Muscle layer of duodenum (tissue), 2 donors: ENCODE results near the gene TMEM196.

Experiments
- H3K27ac ChIP-seq: one replicate; pipeline ENCODE4 v1.7.0; 2013; ENCODE audit warnings: mild to moderate bottlenecking, low read length
- H3K27me3 ChIP-seq: one replicate; pipeline ENCODE4 v1.7.0; 2013; ENCODE audit warnings: low read depth, mild to moderate bottlenecking, control low read depth, low read length
- H3K36me3 ChIP-seq, 2 donors: one replicate each; pipeline ENCODE4 v1.7.0; 2013; ENCODE audit warnings: low read length in 2 of 2, control low read depth in 1 of 2, mild to moderate bottlenecking in 1 of 2; ENCODE audit not compliant: insufficient read depth in 2 of 2, control insufficient read depth in 1 of 2
- H3K4me1 ChIP-seq, 2 donors: one replicate each; pipeline ENCODE4 v1.7.0; 2013; ENCODE audit warnings: low read length in 2 of 2, mild to moderate bottlenecking in 2 of 2, control low read depth in 1 of 2, moderate library complexity in 1 of 2; ENCODE audit not compliant: insufficient read depth in 2 of 2, control insufficient read depth in 1 of 2
- H3K4me3 ChIP-seq, 2 donors: one replicate each; pipeline ENCODE4 v1.7.0; 2013; ENCODE audit warnings: low read length in 2 of 2, low read depth in 1 of 2, mild to moderate bottlenecking in 1 of 2
- H3K9me3 ChIP-seq, 2 donors: one replicate each; pipeline ENCODE4 v1.7.0; 2013; ENCODE audit warnings: low read length in 2 of 2, control low read depth in 1 of 2, mild to moderate bottlenecking in 1 of 2; ENCODE audit not compliant: control insufficient read depth in 1 of 2
- donor health status: healthy.

Gene TMEM196

DNA sequence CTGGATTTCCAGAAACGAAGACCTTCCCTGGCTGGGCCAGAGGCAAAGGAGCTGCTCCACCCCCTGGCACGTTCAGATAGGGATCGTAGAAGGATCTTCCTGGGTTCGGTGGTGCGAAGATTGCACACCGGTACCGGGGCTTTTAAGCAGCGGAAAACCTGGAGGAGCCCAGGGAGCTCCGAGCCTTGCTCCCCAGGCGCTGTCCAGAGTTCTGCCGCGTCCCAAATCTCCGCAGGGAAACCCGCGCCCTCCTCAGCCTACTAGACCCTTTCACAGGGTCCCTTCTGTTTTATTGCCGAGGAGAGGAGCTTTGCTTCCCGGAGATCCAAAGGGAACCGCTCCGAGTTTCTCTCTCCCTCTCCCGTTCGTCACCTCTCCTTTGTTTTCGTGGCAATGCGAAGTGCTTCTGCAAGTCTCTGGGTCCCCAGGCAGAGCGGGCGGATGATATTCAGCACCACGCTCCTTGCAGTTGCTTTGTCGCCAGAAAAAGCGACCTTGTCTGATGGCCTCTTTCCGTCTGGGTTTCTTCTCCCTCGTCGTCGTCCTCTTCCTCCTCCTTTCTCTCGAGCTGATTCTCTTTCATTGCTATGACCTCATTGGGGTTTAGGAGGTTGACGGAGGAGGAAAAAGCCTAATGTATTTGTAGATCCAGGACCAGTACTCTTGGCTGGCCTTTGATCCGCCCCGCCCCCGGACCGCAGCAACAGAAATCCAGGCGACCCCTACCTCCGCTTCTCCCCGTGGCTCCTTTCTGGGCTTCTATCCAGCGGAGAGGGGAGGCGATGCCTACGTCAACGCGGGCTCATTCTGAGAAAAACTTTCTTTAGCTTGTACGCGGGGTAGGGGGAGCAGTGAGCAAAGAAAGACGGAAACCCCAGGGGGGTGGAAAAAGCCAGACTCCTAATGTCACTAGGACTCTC lies at the start of gene TMEM196:
Gene TMEM196, minus strand, starts transcription at position 777 of the 920 bp plus-strand sequence. CDS start 921 bp downstream, outside the sequence.
- Histone ChIP-seq H3K4me1 (peaks cover 0 to 16% of the 10 kb centered on the region in 2 donors), H3K9me3 (no peaks in the 10 kb centered on the region), H3K4me3 (peak within 1 kb of the TSS; percentile 33 to 56), H3K36me3 (no peaks in the 10 kb centered on the region), H3K27me3 (peaks cover 26% of the 10 kb centered on the region), H3K27ac (no peak within 1 kb of the TSS)

DNA sequence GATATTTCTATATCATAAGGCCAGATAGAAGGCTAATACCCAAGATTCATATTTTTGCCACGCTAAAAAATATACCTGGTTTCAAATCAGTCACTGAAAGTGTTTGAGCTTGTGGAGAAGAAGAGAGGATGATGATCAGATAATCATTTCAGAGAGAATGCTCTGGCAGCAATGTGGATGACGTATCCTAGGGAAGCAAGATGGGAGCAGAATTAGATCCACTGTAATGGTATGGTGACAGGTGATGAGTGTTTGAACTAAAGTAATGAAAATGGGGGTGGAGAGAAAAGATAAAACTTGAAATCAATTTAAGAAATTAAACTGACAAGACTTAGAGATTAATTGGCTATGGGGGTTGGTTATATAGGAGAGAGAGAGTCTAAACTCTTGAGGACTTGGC lies 42.7 kb upstream of the TMEM196 start:
- no peak overlapping the region for H3K27ac ChIP-seq
- no peaks in the 10 kb centered on the region for H3K27me3 ChIP-seq
- H3K4me1 ChIP-seq: no peaks in the 10 kb centered on the region
- H3K9me3 ChIP-seq: no peaks in the 10 kb centered on the region
- H3K4me3 ChIP-seq: no peak overlapping the region
- H3K36me3 ChIP-seq: no peaks in the 10 kb centered on the region

DNA sequence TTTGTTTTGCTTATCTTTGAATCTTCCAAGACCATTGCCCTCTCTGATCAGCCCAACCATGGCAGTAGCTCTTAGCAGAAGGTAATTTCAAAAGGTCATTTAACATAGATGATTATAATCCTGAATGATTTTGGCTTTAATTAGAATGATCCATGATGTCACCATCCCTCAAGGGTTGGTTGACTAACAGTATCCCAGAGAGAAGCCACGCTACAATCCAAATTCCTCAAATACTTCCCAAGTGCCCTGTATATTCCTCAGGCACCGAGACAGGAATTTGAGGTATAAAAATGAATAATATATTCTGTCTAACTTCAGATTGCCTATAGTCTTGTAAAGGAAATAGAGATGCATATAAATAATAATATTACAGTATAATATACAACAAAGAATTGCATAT lies 42.1 kb upstream of the TMEM196 start:
- H3K9me3 ChIP-seq: no peaks in the 10 kb centered on the region
- H3K4me1 ChIP-seq: no peaks in the 10 kb centered on the region
- H3K4me3 ChIP-seq: no peak overlapping the region
- H3K27ac ChIP-seq: no peak overlapping the region
- H3K36me3 ChIP-seq: no peaks in the 10 kb centered on the region
- no peaks in the 10 kb centered on the region for H3K27me3 ChIP-seq

DNA sequence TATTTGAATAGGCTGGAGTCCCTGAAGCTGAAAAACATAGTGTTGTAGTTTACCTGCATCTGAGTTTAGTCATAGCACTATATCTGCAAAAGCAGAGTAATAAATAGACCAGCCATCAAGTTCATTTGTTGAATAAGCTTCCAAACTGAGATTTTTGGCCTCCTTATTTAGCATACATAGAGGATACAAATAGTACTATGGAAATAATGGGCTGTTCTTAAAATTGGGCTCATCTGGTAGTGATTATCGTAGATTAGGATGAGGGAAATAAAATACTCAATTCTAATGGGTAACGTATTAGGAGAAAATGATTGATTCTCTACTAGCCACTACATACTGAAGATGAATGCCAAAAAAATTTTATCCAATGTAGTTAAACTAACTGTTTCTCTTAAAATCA lies 41.4 kb upstream of the TMEM196 start:
- Histone ChIP-seq H3K4me1 (no peaks in the 10 kb centered on the region), H3K4me3 (no peak overlapping the region), H3K27me3 (no peaks in the 10 kb centered on the region), H3K36me3 (no peaks in the 10 kb centered on the region), H3K9me3 (no peaks in the 10 kb centered on the region), H3K27ac (no peak overlapping the region)

DNA sequence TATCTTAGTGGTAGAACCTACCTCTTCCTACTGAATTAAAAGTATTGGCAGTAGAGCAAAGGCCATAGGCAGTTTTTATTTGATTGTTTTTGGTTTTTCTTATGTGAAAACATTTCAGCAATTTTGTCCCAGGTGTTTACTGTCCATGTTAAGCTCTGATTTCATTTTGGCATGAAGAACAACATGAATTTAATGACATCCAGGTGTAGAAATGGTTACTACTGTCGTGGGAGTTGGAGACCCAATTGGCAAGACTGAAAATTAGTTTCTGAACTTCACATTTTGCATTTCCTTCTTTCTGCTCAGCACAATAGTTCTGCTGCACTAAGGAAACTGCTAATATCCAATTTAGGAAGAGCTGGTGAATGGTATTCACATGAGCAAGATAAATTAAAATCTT lies 38.0 kb upstream of the TMEM196 start:
- H3K36me3 ChIP-seq: no peaks in the 10 kb centered on the region
- H3K27me3 ChIP-seq: no peaks in the 10 kb centered on the region
- H3K27ac ChIP-seq: no peak overlapping the region
- H3K4me1 ChIP-seq: no peaks in the 10 kb centered on the region
- no peaks in the 10 kb centered on the region for H3K9me3 ChIP-seq
- H3K4me3 ChIP-seq: no peak overlapping the region

DNA sequence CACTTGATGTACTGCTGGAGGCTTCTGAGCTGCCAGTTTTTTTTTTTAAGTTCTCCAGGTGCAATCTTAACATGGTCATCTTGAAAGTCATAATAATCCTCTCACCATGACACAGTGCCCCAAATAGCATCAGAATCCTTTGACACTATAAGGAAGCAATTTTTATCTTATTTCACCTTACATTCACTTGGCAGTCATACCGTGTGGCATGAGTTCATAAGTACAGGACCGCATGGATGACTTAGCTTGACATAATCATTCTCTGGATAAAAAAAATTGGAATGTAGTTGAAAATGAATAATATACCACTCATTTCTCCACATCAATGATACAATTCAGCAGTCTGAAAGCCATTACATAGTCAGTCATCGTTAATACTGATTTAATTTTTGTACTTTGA lies 25.6 kb upstream of the TMEM196 start:
- Histone ChIP-seq H3K27me3 (no peaks in the 10 kb centered on the region), H3K4me1 (no peaks in the 10 kb centered on the region), H3K27ac (no peak overlapping the region), H3K9me3 (no peaks in the 10 kb centered on the region), H3K4me3 (no peak overlapping the region), H3K36me3 (no peaks in the 10 kb centered on the region)

DNA sequence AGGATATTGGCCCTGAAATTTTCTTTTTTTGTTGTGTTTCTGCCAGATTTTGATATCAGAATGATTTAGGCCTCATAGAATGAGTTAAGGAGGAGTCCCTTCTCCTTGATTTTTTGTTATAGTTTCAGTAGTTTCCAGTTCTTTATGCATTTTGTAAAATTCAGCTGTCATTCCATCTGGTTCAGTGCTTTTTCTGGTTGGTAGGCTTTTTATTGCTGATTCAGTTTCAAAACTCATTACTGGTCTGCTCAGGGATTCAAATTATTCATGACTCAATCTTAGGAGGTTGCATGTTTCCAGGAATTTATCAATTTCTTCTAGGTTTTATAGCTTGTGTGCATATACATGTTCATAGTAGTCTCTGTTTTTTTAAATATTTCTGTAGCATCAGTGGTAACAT lies 10.1 kb upstream of the TMEM196 start:
- Histone ChIP-seq H3K9me3 (no peaks in the 10 kb centered on the region), H3K4me3 (no peak overlapping the region), H3K27ac (no peak overlapping the region), H3K27me3 (no peaks in the 10 kb centered on the region), H3K4me1 (no peaks in the 10 kb centered on the region), H3K36me3 (no peaks in the 10 kb centered on the region)

DNA sequence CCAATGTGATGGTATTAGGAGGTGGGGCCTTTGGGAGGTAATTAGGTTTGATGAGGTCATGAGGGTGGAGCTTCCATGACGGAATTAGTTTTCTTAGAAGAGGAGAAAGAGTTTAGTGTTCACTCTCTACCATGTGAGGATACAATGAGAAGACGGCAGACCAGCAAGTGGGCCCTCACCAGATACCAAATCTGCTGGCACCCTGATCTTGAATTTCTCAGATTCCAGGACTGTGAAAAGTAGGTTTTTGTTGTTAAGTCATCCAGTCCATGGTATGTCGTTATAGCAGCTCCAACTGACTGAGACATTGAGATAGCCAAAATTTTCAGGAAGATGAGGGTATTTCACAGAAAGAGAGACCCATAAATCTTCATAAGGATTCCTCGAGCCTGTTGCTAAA lies 3.6 kb upstream of the TMEM196 start:
- Histone ChIP-seq H3K27me3 (peaks cover 19% of the 10 kb centered on the region), H3K4me3 (no peak overlapping the region), H3K27ac (no peak overlapping the region), H3K4me1 (peaks cover 0 to 16% of the 10 kb centered on the region in 2 donors), H3K36me3 (no peaks in the 10 kb centered on the region), H3K9me3 (no peaks in the 10 kb centered on the region)

DNA sequence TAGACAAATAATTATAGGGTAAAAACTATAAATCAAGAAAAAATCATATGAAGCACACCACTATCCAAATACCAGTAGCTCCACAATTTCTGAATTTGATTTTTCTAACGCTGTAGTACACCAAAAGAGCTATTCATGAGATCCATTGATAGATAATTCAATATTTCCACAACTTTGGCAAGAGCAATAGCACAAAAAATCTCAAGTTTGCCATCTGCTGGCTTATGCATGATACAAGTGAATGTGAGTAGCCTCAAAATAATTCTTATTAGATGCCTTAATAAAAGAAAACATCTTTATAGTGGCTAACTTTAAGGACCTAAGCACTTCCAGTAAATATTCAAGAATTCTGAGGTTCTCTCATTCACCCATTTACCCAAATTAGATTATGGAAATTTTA lies 2.2 kb upstream of the TMEM196 start:
- H3K27ac ChIP-seq: no peak overlapping the region
- no peaks in the 10 kb centered on the region for H3K36me3 ChIP-seq
- H3K9me3 ChIP-seq: no peaks in the 10 kb centered on the region
- peaks cover 0 to 16% of the 10 kb centered on the region in 2 donors for H3K4me1 ChIP-seq
- peaks cover 26% of the 10 kb centered on the region for H3K27me3 ChIP-seq
- H3K4me3 ChIP-seq: no peak overlapping the region

DNA sequence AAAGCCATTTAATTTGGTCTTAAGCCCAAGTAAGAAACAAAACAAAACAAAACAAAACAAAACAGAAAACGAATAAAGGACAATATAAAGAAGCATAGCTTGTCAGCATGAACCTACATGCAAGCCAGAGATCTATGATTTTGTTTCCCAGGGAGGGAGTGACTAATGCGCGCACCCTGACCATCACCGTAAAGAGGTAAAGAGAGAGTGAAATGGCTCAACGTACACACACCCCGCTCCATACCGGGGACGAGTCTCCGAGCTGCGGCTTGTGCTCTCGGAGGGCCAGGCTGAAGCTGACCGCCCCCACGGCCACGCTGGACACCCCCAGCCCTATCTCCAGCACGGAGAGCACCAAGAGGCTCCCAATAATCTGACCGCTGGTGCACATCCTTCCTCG lies 1.1 kb downstream of the TMEM196 start:
- Histone ChIP-seq H3K4me3 (peak overlapping the region in 1 of 2 donors; percentile 56), H3K9me3 (no peaks in the 10 kb centered on the region), H3K27me3 (peaks cover 26% of the 10 kb centered on the region), H3K27ac (no peak overlapping the region), H3K36me3 (no peaks in the 10 kb centered on the region), H3K4me1 (peaks cover 0 to 16% of the 10 kb centered on the region in 2 donors)

DNA sequence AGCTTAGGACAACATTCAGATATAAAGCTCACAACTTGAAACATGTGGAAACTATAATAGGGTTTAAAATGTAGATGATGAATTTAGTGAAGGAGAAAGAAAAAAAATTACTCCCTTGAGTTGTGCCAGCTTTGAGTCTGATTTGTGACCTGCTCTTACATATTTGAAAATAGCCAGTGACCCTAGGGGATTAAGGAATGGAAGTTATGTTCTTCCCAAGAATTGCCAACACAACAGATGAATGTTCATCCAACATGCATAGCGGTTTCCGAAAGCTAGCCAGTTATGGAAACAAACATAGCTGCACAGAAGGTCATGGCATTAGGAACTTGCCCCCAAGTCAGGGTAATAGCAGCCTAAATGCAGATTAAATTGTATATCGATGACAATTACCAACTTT lies 10.8 kb downstream of the TMEM196 start:
- Histone ChIP-seq H3K4me1 (no peaks in the 10 kb centered on the region), H3K36me3 (no peaks in the 10 kb centered on the region), H3K4me3 (no peak overlapping the region), H3K9me3 (no peaks in the 10 kb centered on the region), H3K27me3 (no peaks in the 10 kb centered on the region), H3K27ac (no peak overlapping the region)
